GM19240 (cell line): ENCODE results near the gene ZEB2.

Source experiments
- DNase-seq: peaks from one replicate; pipeline ENCODE4 v3.0.0; 2011; ENCODE audit warnings: low spot score; ENCODE audit not compliant: insufficient read length

ZEB2 gene

GRCh38 chr2:144513388-144514101 is 6.4 kb downstream of the ZEB2 start:
- no peak for DNase-seq

- DNase-seq: no peak
These were observed 7.0 kb downstream of the ZEB2 start for GRCh38 chr2:144512891-144513351.

GRCh38 chr2:144512470-144512869 is 7.4 kb downstream of the ZEB2 start:
- no peak for DNase-seq

- DNase-seq: no peak
These were observed 8.0 kb downstream of the ZEB2 start for GRCh38 chr2:144511937-144512336.

GRCh38 chr2:144511226-144511810 is 8.6 kb downstream of the ZEB2 start:
- DNase-seq: no peak

GRCh38 chr2:144510294-144510991 is 9.5 kb downstream of the ZEB2 start:
- no peak for DNase-seq

- no peak for DNase-seq
These were observed 10.1 kb downstream of the ZEB2 start for GRCh38 chr2:144509879-144510221.

GRCh38 chr2:144509001-144509878 is 10.7 kb downstream of the ZEB2 start:
- no peak for DNase-seq

GRCh38 chr2:144508172-144508851 is 11.6 kb downstream of the ZEB2 start:
- DNase-seq: no peak

- no peak for DNase-seq
These were observed 12.3 kb downstream of the ZEB2 start for GRCh38 chr2:144507441-144508171.

GRCh38 chr2:144505245-144505831 is 14.6 kb downstream of the ZEB2 start:
- no peak for DNase-seq

- DNase-seq: no peak
These were observed 15.7 kb downstream of the ZEB2 start for GRCh38 chr2:144504218-144504641.

GRCh38 chr2:144503242-144503641 is 16.7 kb downstream of the ZEB2 start:
- no peak for DNase-seq

GRCh38 chr2:144502369-144502768 is 17.6 kb downstream of the ZEB2 start:
- DNase-seq: no peak

- no peak for DNase-seq
These were observed 18.3 kb downstream of the ZEB2 start for GRCh38 chr2:144501627-144502026.

GRCh38 chr2:144501118-144501517 is 18.8 kb downstream of the ZEB2 start:
- no peak for DNase-seq

GRCh38 chr2:144500563-144500962 is 19.4 kb downstream of the ZEB2 start:
- no peak for DNase-seq

GRCh38 chr2:144498277-144498676 is 21.6 kb downstream of the ZEB2 start:
- DNase-seq: no peak

- DNase-seq: no peak
These were observed 22.8 kb downstream of the ZEB2 start for GRCh38 chr2:144496977-144497598.
